K562 (cell line): ENCODE data around the gene SRCAP. TPM values are rescaled to one million over a fixed set of nuclear protein-coding genes. Genes with fewer than 3 reads are reported as not detected.

Source experiments
- CHCHD3 ChIP-seq: fragments of 250-450 bp; sonication (Bioruptor Pico); IDR thresholded peaks from 2 replicates; pipeline ENCODE4 v2.1.2; 2022; ENCODE audit warnings: mild to moderate bottlenecking
- HNRNPLL ChIP-seq: fragments of 200-400 bp; formaldehyde crosslinking; IDR thresholded peaks from 2 replicates; pipeline ENCODE4 v1.6.1; 2017; ENCODE audit warnings: low read length, low read depth, mild to moderate bottlenecking; ENCODE audit not compliant: poor library complexity, severe bottlenecking
- KLF10 ChIP-seq: fragments of 250-450 bp; sonication (Bioruptor Pico); IDR thresholded peaks from 2 replicates; pipeline ENCODE4 v1.6.1; 2021; ENCODE audit warnings: matching md5 sums
- L3MBTL2 ChIP-seq: fragments of 450-650 bp; IDR thresholded peaks from 2 replicates; pipeline ENCODE4 v1.6.1; 2016; ENCODE audit warnings: mild to moderate bottlenecking, moderate library complexity
- PCBP1 ChIP-seq: fragments of 200-400 bp; formaldehyde crosslinking; IDR thresholded peaks from 2 replicates; pipeline ENCODE4 v1.6.1; 2018; ENCODE audit warnings: mild to moderate bottlenecking, low read depth, low read length; ENCODE audit not compliant: poor library complexity, severe bottlenecking
- RBM15 ChIP-seq: fragments of 200-400 bp; formaldehyde crosslinking; IDR thresholded peaks from 2 replicates; pipeline ENCODE4 v1.6.1; 2018; ENCODE audit warnings: mild to moderate bottlenecking, low read length, moderate library complexity; ENCODE audit not compliant: insufficient read depth
- SAFB ChIP-seq: fragments of 200-400 bp; formaldehyde crosslinking; IDR thresholded peaks from 2 replicates; pipeline ENCODE4 v1.6.1; 2017; ENCODE audit warnings: low read depth, low read length, borderline replicate concordance
- SMAD4 ChIP-seq: fragments of 250-450 bp; sonication (Bioruptor Pico); conservative IDR thresholded peaks from 2 replicates; pipeline ENCODE4 v1.8.0; 2021; ENCODE audit warnings: inconsistent platforms, mild to moderate bottlenecking, moderate library complexity
- TEAD2 ChIP-seq: fragments of 450-650 bp; IDR thresholded peaks from 2 replicates; pipeline ENCODE4 v1.6.1; 2016; ENCODE audit warnings: missing genetic modification characterization, control low read depth, missing compliant biosample characterization
- YBX1 ChIP-seq: fragments of 450-650 bp; IDR thresholded peaks from 2 replicates; pipeline ENCODE4 v1.7.1; 2016; ENCODE audit warnings: mild to moderate bottlenecking
- ZBED1 ChIP-seq: IDR thresholded peaks from 2 replicates; pipeline ENCODE4 v1.6.1; 2014
- ZC3H8 ChIP-seq: fragments of 450-650 bp; IDR thresholded peaks from 2 replicates; pipeline ENCODE4 v1.6.1; 2017
- ZEB2 ChIP-seq: fragments of 450-650 bp; IDR thresholded peaks from 2 replicates; pipeline ENCODE4 v1.6.1; 2016
- ZNF197 ChIP-seq: fragments of 200-800 bp; sonication (Bioruptor generic); IDR thresholded peaks from 2 replicates; pipeline ENCODE4 v1.6.1; 2016; ENCODE audit warnings: low read depth, missing genetic modification characterization, missing compliant biosample characterization
- ZNF224 ChIP-seq: sonication (generic); formaldehyde crosslinking; IDR thresholded peaks from 2 replicates; pipeline ENCODE4 v1.8.0; 2022; ENCODE audit warnings: mild to moderate bottlenecking, missing genetic modification reagents
- ZNF23 ChIP-seq: fragments of 250-450 bp; sonication (Bioruptor Pico); IDR thresholded peaks from 2 replicates; pipeline ENCODE4 v1.4.0; 2020; ENCODE audit warnings: mild to moderate bottlenecking
- polyA plus RNA-seq, 8 experiments: library from polyadenylated mRNA; depleted of rRNA in 4 of 8; stranded (reverse) in 5 of 8; unstranded in 3 of 8; fragments of >200 nt; fragmentation: Nextera tagmentation in 2 of 8; fragmentation: Illumina TruSeq in 1 of 8; extraction: Ambion mirVana in 2 of 8; extraction: Trizol in 1 of 8; gene quantifications; 2 replicates each; pipeline versions ENCODE4 v1.2.1 to v1.2.3, GENCODE V29; 2011 to 2014; ENCODE audit warnings: inconsistent platforms in 1 of 8, missing spikeins in 1 of 8
- total RNA-seq, 7 experiments: library from RNA; depleted of rRNA in 6 of 7; stranded (reverse); fragments of >200 nt in 6 of 7; fragmentation: Illumina TruSeq in 2 of 7; extraction: Trizol in 2 of 7; gene quantifications; 2 replicates each; pipeline versions ENCODE4 v1.2.1 to v1.2.3, GENCODE V29; 2011 to 2021; ENCODE audit warnings: low replicate concordance in 1 of 7
- TF ChIP-seq, protein P1 (sequence below): IDR thresholded peaks from 3 replicates; pipeline ENCODE4 v1.6.1; 2011; ENCODE audit warnings: borderline replicate concordance, mild to moderate bottlenecking; ENCODE audit not compliant: insufficient read length, insufficient read depth
- TF ChIP-seq, protein P2 (sequence below): sonication (generic); formaldehyde crosslinking; IDR thresholded peaks from 2 replicates; pipeline ENCODE4 v1.8.0; 2022; ENCODE audit warnings: mild to moderate bottlenecking, missing genetic modification reagents
- TF ChIP-seq, protein P3 (sequence below): sonication (generic); formaldehyde crosslinking; IDR thresholded peaks from 2 replicates; pipeline ENCODE4 v1.8.1; 2023; ENCODE audit warnings: missing genetic modification reagents, mild to moderate bottlenecking, borderline replicate concordance
- TF ChIP-seq, protein P4 (sequence below): fragments of 250-450 bp; sonication (Bioruptor Pico); IDR thresholded peaks from 2 replicates; pipeline ENCODE4 v1.6.1; 2021; ENCODE audit warnings: mild to moderate bottlenecking
- TF ChIP-seq, protein P5 (sequence below): fragments of 450-650 bp; IDR thresholded peaks from 2 replicates; pipeline ENCODE4 v1.6.1; 2018; ENCODE audit warnings: mild to moderate bottlenecking, low read depth; ENCODE audit not compliant: partially characterized antibody

The SRCAP gene
- total and polyA plus RNA-seq, 9 of the 15 experiments (the other 6 are each of a cell fraction or from before 2014, with no cell fraction given), result 0.21 to 62.6 (median 5.8) TPM

DNA sequence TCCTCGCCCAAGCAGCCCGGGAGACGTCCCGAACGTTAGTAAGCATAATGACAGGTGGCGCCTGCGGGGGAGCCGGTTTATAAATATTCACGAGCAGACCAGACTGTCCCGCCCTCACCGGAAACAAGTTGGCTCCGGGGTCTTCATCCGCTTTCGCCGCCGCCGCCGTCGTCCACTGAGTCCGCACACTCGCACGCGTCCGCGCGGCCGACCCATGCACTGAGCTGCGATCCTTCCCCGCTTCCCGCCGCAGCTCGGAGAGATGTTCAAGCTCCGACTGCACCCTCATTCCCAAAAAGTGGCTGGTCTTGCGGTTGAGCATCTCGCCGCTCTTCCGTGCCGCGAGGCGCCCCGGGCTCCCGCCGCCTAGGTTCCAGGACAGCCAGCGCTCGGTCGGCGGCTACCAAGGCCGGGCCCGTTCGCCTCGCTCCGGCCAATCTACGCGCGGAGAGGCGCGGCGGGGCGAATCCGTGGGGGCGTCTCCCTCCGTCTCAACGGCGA lies 62.5 kb downstream of the SRCAP start (continued):
- TF ChIP-seq ZEB2 (no peak), L3MBTL2 (0 out of 2 replicates have a peak, but pooled peaks have one; percentile 41), KLF10 (CRISPR knock-in tag) (no peak), ZNF224 (CRISPR knock-in tag) (0 out of 2 replicates have a peak, but pooled peaks have one; percentile 43), RBM15 (no peak), ZNF23 (CRISPR knock-in tag) (no peak), SAFB (no peak), CHCHD3 (no peak), HNRNPLL (no peak), PCBP1 (no peak), ZBED1 (no peak), SMAD4 (no peak), ZNF197 (CRISPR knock-in tag) (0 out of 2 replicates have a peak, but pooled peaks have one; percentile 6), TEAD2 (tag) (no peak), ZC3H8 (no peak), YBX1 (no peak)
- TF ChIP-seq, protein P1, sequence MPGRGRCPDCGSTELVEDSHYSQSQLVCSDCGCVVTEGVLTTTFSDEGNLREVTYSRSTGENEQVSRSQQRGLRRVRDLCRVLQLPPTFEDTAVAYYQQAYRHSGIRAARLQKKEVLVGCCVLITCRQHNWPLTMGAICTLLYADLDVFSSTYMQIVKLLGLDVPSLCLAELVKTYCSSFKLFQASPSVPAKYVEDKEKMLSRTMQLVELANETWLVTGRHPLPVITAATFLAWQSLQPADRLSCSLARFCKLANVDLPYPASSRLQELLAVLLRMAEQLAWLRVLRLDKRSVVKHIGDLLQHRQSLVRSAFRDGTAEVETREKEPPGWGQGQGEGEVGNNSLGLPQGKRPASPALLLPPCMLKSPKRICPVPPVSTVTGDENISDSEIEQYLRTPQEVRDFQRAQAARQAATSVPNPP, result no peak
- TF ChIP-seq, protein P2, sequence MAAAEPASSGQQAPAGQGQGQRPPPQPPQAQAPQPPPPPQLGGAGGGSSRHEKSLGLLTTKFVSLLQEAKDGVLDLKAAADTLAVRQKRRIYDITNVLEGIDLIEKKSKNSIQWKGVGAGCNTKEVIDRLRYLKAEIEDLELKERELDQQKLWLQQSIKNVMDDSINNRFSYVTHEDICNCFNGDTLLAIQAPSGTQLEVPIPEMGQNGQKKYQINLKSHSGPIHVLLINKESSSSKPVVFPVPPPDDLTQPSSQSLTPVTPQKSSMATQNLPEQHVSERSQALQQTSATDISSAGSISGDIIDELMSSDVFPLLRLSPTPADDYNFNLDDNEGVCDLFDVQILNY (CRISPR knock-in tag), result peak; percentile 47; the same call in 1 of the 2 replicates
- TF ChIP-seq, protein P3, sequence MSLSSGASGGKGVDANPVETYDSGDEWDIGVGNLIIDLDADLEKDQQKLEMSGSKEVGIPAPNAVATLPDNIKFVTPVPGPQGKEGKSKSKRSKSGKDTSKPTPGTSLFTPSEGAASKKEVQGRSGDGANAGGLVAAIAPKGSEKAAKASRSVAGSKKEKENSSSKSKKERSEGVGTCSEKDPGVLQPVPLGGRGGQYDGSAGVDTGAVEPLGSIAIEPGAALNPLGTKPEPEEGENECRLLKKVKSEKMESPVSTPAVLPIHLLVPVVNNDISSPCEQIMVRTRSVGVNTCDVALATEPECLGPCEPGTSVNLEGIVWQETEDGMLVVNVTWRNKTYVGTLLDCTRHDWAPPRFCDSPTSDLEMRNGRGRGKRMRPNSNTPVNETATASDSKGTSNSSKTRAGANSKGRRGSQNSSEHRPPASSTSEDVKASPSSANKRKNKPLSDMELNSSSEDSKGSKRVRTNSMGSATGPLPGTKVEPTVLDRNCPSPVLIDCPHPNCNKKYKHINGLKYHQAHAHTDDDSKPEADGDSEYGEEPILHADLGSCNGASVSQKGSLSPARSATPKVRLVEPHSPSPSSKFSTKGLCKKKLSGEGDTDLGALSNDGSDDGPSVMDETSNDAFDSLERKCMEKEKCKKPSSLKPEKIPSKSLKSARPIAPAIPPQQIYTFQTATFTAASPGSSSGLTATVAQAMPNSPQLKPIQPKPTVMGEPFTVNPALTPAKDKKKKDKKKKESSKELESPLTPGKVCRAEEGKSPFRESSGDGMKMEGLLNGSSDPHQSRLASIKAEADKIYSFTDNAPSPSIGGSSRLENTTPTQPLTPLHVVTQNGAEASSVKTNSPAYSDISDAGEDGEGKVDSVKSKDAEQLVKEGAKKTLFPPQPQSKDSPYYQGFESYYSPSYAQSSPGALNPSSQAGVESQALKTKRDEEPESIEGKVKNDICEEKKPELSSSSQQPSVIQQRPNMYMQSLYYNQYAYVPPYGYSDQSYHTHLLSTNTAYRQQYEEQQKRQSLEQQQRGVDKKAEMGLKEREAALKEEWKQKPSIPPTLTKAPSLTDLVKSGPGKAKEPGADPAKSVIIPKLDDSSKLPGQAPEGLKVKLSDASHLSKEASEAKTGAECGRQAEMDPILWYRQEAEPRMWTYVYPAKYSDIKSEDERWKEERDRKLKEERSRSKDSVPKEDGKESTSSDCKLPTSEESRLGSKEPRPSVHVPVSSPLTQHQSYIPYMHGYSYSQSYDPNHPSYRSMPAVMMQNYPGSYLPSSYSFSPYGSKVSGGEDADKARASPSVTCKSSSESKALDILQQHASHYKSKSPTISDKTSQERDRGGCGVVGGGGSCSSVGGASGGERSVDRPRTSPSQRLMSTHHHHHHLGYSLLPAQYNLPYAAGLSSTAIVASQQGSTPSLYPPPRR (CRISPR knock-in tag), result no peak
- TF ChIP-seq, protein P4, sequence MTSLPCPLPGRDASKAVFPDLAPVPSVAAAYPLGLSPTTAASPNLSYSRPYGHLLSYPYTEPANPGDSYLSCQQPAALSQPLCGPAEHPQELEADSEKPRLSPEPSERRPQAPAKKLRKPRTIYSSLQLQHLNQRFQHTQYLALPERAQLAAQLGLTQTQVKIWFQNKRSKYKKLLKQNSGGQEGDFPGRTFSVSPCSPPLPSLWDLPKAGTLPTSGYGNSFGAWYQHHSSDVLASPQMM (CRISPR knock-in tag), result no peak
- TF ChIP-seq, protein P5, sequence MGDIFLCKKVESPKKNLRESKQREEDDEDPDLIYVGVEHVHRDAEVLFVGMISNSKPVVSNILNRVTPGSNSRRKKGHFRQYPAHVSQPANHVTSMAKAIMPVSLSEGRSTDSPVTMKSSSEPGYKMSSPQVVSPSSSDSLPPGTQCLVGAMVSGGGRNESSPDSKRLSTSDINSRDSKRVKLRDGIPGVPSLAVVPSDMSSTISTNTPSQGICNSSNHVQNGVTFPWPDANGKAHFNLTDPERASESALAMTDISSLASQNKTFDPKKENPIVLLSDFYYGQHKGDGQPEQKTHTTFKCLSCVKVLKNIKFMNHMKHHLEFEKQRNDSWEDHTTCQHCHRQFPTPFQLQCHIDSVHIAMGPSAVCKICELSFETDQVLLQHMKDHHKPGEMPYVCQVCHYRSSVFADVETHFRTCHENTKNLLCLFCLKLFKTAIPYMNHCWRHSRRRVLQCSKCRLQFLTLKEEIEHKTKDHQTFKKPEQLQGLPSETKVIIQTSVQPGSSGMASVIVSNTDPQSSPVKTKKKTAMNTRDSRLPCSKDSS, result no peak
